ENCODE data around the gene ACTC1. TPM values are rescaled to one million over a fixed set of nuclear protein-coding genes. Genes with fewer than 3 reads are reported as not detected.

The ACTC1 gene
- total and polyA plus RNA-seq, 2 donors: 9.6 to 13.3 TPM

DNA sequence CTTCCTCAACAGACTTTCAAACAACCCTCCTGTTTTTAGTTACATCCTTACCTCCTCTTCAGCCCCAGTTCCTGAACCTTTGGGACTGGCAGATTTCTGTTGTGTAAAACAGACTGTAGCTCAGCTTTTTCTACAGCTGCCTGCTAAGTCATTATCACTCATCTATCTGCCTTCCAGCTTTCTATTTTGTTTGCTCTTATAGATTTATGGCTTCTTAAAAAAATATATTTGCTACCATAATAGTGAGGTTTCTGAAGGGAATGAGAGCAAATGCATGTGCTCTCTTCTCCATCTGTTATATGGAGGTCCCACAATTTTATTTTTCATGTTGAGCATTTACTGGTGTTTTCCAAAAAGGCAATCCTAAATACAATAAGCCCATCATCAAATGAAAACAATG is 22.3 kb downstream of the ACTC1 start:
- Histone ChIP-seq H3K27ac (ENCODE audit: low read depth in 1 of 2, low read length in 1 of 2) (no peak overlapping the region), H3K4me1 (ENCODE audit: control insufficient read depth in 2 of 2, insufficient read depth in 2 of 2, low read length in 2 of 2) (no peaks in the 10 kb centered on the region), H3K4me3 (ENCODE audit: low read length in 2 of 2) (no peak overlapping the region), H3K27me3 (ENCODE audit: control insufficient read depth in 2 of 2, insufficient read depth in 1 of 2, low read length in 1 of 2) (no peaks in the 10 kb centered on the region), H3K9me3 (ENCODE audit: control insufficient read depth in 2 of 2, insufficient read depth in 1 of 2, low read length in 1 of 2) (no peaks in the 10 kb centered on the region), H3K36me3 (ENCODE audit: control insufficient read depth in 2 of 2, insufficient read depth in 2 of 2, low read length in 1 of 2) (no peaks in the 10 kb centered on the region)
- DNase-seq (ENCODE audit: low read depth in 6 of 9, low spot score in 9 of 9): no peak

DNA sequence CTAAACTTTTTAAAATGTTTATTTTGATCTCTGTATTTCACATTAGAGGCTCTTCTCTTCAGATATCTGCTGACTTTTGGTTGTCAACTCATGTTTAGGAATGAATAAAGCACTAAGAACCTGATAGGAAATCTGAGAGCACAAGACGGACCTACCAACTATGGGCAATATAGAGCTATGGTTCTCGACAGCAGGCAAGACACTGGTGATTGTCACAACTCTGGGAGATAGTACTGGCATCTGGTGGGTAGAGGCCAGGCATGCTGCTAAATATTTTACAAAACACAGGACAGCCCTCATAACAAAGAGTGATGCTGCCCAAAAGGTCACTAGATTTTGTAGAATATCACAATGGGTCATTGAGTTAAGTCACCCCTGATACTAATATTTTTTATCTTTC is 23.0 kb downstream of the ACTC1 start:
- 96% methylated on average over 2 of the region's 2 CpGs for WGBS
- Histone ChIP-seq H3K4me1 (ENCODE audit: control insufficient read depth in 2 of 2, insufficient read depth in 2 of 2, low read length in 2 of 2) (no peaks in the 10 kb centered on the region), H3K4me3 (ENCODE audit: low read length in 2 of 2) (no peak overlapping the region), H3K27me3 (ENCODE audit: control insufficient read depth in 2 of 2, insufficient read depth in 1 of 2, low read length in 1 of 2) (no peaks in the 10 kb centered on the region), H3K36me3 (ENCODE audit: control insufficient read depth in 2 of 2, insufficient read depth in 2 of 2, low read length in 1 of 2) (no peaks in the 10 kb centered on the region), H3K27ac (ENCODE audit: low read depth in 1 of 2, low read length in 1 of 2) (no peak overlapping the region), H3K9me3 (ENCODE audit: control insufficient read depth in 2 of 2, insufficient read depth in 1 of 2, low read length in 1 of 2) (no peaks in the 10 kb centered on the region)
- DNase-seq (ENCODE audit: low read depth in 6 of 9, low spot score in 9 of 9): no peak

DNA sequence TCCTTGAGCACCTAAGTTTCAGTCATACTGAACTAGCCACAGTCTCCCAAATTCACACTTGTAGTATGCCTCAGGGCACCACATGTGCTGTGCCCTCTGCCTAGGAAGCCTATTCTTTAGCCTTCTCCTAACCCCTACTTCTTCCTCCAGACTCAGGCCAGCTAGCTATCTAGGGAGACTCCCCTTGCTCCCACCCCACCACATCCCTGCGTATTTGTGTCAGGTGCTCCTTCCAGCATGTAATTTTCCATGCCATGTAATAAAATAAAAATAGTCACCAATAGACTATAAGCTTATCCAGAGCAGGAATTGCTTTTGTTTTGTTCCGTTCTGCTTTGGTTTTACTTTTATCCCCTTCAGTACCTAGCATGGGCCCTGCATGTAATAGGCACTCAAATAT is 25.6 kb downstream of the ACTC1 start:
- Histone ChIP-seq H3K9me3 (ENCODE audit: control insufficient read depth in 2 of 2, insufficient read depth in 1 of 2, low read length in 1 of 2) (no peaks in the 10 kb centered on the region), H3K4me3 (ENCODE audit: low read length in 2 of 2) (no peak overlapping the region), H3K36me3 (ENCODE audit: control insufficient read depth in 2 of 2, insufficient read depth in 2 of 2, low read length in 1 of 2) (no peaks in the 10 kb centered on the region), H3K4me1 (ENCODE audit: control insufficient read depth in 2 of 2, insufficient read depth in 2 of 2, low read length in 2 of 2) (no peaks in the 10 kb centered on the region), H3K27me3 (ENCODE audit: control insufficient read depth in 2 of 2, insufficient read depth in 1 of 2, low read length in 1 of 2) (no peaks in the 10 kb centered on the region), H3K27ac (ENCODE audit: low read depth in 1 of 2, low read length in 1 of 2) (no peak overlapping the region)
- DNase-seq (ENCODE audit: low read depth in 6 of 9, low spot score in 9 of 9): no peak
- 96% methylated on average over 2 of the region's 2 CpGs for WGBS

DNA sequence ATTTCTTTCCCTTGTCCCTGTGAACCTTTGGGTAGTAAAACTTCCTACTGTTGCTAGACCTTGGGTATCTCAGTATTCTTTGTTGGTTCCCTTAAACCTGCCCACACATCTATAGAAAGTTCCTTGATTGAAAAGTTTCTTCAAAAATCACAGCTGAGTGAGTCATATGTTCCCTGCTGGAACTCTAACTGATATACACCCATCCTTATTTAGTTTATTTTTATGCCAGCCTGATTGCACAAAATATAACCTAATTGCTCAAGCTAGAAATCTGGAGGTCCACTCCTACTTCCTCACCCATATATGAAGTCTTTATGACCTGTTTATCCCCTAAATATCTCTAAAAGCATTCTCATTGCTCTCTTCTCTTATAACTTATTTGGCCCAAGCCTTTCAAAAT is 26.8 kb downstream of the ACTC1 start:
- no peak overlapping the region for H3K27ac ChIP-seq (ENCODE audit: low read depth in 1 of 2, low read length in 1 of 2)
- no peaks in the 10 kb centered on the region for H3K4me1 ChIP-seq (ENCODE audit: control insufficient read depth in 2 of 2, insufficient read depth in 2 of 2, low read length in 2 of 2)
- no peaks in the 10 kb centered on the region for H3K9me3 ChIP-seq (ENCODE audit: control insufficient read depth in 2 of 2, insufficient read depth in 1 of 2, low read length in 1 of 2)
- no peaks in the 10 kb centered on the region for H3K36me3 ChIP-seq (ENCODE audit: control insufficient read depth in 2 of 2, insufficient read depth in 2 of 2, low read length in 1 of 2)
- H3K27me3 ChIP-seq (ENCODE audit: control insufficient read depth in 2 of 2, insufficient read depth in 1 of 2, low read length in 1 of 2): no peaks in the 10 kb centered on the region
- no peak overlapping the region for H3K4me3 ChIP-seq (ENCODE audit: low read length in 2 of 2)
- DNase-seq (ENCODE audit: low read depth in 6 of 9, low spot score in 9 of 9): no peak

DNA sequence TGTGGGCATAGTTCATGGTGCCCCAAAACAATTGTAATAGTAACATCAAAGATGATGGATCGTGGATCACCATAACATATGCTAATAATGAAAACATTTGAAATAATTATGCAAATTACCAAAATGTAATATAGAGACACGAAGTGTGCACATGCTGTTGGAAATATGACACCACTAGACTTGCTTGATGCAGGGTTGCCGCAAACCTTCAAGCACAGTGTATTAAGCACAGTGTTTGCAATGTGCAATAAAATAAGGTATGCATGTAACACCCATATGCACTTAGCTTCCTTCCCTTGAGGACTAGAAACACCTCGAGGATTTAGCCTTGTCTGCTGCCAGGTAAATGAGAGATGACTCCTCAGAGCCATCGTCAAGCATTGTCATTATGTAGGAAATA is 29.6 kb downstream of the ACTC1 start:
- 90% methylated on average over 5 of the region's 5 CpGs for WGBS
- Histone ChIP-seq H3K4me1 (ENCODE audit: control insufficient read depth in 2 of 2, insufficient read depth in 2 of 2, low read length in 2 of 2) (no peaks in the 10 kb centered on the region), H3K27me3 (ENCODE audit: control insufficient read depth in 2 of 2, insufficient read depth in 1 of 2, low read length in 1 of 2) (no peaks in the 10 kb centered on the region), H3K27ac (ENCODE audit: low read depth in 1 of 2, low read length in 1 of 2) (no peak overlapping the region), H3K36me3 (ENCODE audit: control insufficient read depth in 2 of 2, insufficient read depth in 2 of 2, low read length in 1 of 2) (no peaks in the 10 kb centered on the region), H3K9me3 (ENCODE audit: control insufficient read depth in 2 of 2, insufficient read depth in 1 of 2, low read length in 1 of 2) (no peaks in the 10 kb centered on the region), H3K4me3 (ENCODE audit: low read length in 2 of 2) (no peak overlapping the region)
- DNase-seq (ENCODE audit: low read depth in 6 of 9, low spot score in 9 of 9): no peak

DNA sequence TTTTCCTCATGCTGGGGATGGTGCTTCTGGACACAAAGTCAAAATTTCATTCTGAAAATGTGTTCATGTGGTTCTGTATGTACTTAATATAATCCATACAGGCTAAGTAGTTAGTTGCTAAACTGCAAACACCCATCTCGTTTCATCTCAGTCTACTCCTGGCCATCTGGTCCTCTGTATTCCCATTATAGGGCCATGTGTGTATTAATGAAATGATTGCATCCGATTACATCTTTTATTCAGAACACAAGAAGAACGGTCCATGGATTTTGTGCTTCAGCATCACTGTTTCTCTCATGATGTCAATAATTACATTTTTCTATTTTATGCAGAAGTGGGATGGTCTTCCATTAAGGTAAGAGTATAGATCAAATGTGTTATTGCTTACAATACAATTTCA is 34.4 kb downstream of the ACTC1 start:
- WGBS: 63% methylated on average over 3 of the region's 3 CpGs
- H3K4me3 ChIP-seq (ENCODE audit: low read length in 2 of 2): no peak overlapping the region
- H3K27ac ChIP-seq (ENCODE audit: low read depth in 1 of 2, low read length in 1 of 2): no peak overlapping the region
- DNase-seq (ENCODE audit: low read depth in 6 of 9, low spot score in 9 of 9): no peak
- no peaks in the 10 kb centered on the region for H3K4me1 ChIP-seq (ENCODE audit: control insufficient read depth in 2 of 2, insufficient read depth in 2 of 2, low read length in 2 of 2)
- H3K36me3 ChIP-seq (ENCODE audit: control insufficient read depth in 2 of 2, insufficient read depth in 2 of 2, low read length in 1 of 2): no peaks in the 10 kb centered on the region
- peaks cover 7 to 12% of the 10 kb centered on the region in 2 donors for H3K27me3 ChIP-seq (ENCODE audit: control insufficient read depth in 2 of 2, insufficient read depth in 1 of 2, low read length in 1 of 2)
- H3K9me3 ChIP-seq (ENCODE audit: control insufficient read depth in 2 of 2, insufficient read depth in 1 of 2, low read length in 1 of 2): no peaks in the 10 kb centered on the region

DNA sequence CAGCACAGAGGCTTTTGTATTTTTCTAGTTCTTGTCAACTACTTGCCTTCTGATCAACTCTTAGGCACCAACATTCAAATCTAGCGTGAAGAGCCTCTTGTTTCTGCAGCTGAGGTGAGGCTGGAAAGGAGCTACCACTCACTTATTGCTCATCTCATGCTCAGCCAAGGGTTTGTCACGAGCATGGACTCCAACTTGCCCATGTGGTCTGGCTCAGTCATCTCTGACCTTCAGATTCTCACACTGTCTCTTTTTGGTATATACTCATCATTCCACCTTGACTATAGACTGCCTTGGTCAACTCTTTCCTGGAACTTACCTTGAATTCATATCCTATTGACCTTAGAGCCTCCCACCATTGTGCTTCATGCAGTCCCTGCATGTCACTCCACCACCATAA is 35.4 kb downstream of the ACTC1 start:
- no peak for DNase-seq (ENCODE audit: low read depth in 6 of 9, low spot score in 9 of 9)
- no peaks in the 10 kb centered on the region for H3K4me1 ChIP-seq (ENCODE audit: control insufficient read depth in 2 of 2, insufficient read depth in 2 of 2, low read length in 2 of 2)
- no peak overlapping the region for H3K4me3 ChIP-seq (ENCODE audit: low read length in 2 of 2)
- H3K36me3 ChIP-seq (ENCODE audit: control insufficient read depth in 2 of 2, insufficient read depth in 2 of 2, low read length in 1 of 2): no peaks in the 10 kb centered on the region
- 64% methylated on average over 2 of the region's 2 CpGs for WGBS
- peaks cover 16 to 21% of the 10 kb centered on the region in 2 donors for H3K27me3 ChIP-seq (ENCODE audit: control insufficient read depth in 2 of 2, insufficient read depth in 1 of 2, low read length in 1 of 2)
- no peak overlapping the region for H3K27ac ChIP-seq (ENCODE audit: low read depth in 1 of 2, low read length in 1 of 2)
- no peaks in the 10 kb centered on the region for H3K9me3 ChIP-seq (ENCODE audit: control insufficient read depth in 2 of 2, insufficient read depth in 1 of 2, low read length in 1 of 2)

DNA sequence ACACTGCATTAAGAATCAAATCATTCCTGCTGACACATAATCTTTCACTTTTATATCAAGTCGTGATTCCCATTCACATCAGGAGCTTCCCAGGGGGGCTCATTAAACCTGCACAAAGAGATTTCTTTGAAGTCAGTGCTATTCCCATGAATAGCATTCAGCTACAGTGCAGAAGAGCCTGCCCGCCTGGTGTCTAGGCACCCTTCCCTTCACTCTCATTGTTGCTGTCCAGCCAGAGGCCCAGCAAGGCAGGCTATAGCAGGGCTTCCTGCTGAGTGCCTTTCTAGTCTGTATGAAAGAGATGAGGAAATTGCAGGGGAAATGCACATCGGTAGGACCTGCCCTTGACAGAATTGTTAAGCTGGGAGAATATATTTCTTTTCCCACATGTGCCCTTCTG is 36.0 kb downstream of the ACTC1 start:
- no peaks in the 10 kb centered on the region for H3K4me1 ChIP-seq (ENCODE audit: control insufficient read depth in 2 of 2, insufficient read depth in 2 of 2, low read length in 2 of 2)
- 49% methylated on average over 3 of the region's 3 CpGs for WGBS
- DNase-seq (ENCODE audit: low read depth in 6 of 9, low spot score in 9 of 9): no peak
- no peaks in the 10 kb centered on the region for H3K9me3 ChIP-seq (ENCODE audit: control insufficient read depth in 2 of 2, insufficient read depth in 1 of 2, low read length in 1 of 2)
- no peak overlapping the region for H3K4me3 ChIP-seq (ENCODE audit: low read length in 2 of 2)
- H3K27ac ChIP-seq (ENCODE audit: low read depth in 1 of 2, low read length in 1 of 2): no peak overlapping the region
- peaks cover 22 to 28% of the 10 kb centered on the region in 2 donors for H3K27me3 ChIP-seq (ENCODE audit: control insufficient read depth in 2 of 2, insufficient read depth in 1 of 2, low read length in 1 of 2)
- H3K36me3 ChIP-seq (ENCODE audit: control insufficient read depth in 2 of 2, insufficient read depth in 2 of 2, low read length in 1 of 2): no peaks in the 10 kb centered on the region

DNA sequence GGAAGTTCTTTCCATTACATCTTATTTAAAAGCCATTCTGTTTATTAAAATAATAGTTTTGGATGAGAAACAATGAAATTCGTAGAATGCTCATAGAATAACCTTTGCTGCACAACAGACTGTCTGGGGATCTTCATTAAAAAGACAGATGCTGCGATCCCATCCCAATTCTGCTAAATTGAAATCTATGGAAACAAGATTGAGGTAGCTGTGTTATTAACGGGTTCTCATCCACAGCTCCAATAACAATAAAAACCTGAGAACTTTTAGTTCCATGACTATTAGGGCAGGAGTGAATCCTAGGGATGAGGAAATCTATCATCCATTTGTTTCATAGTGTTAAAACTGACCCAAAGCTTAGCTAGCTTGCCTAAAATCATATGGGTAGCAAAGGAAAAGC is 38.1 kb downstream of the ACTC1 start:
- Histone ChIP-seq H3K4me3 (ENCODE audit: low read length in 2 of 2) (no peak overlapping the region), H3K36me3 (ENCODE audit: control insufficient read depth in 2 of 2, insufficient read depth in 2 of 2, low read length in 1 of 2) (no peaks in the 10 kb centered on the region), H3K27me3 (ENCODE audit: control insufficient read depth in 2 of 2, insufficient read depth in 1 of 2, low read length in 1 of 2) (peaks cover 36 to 48% of the 10 kb centered on the region in 2 donors), H3K9me3 (ENCODE audit: control insufficient read depth in 2 of 2, insufficient read depth in 1 of 2, low read length in 1 of 2) (no peaks in the 10 kb centered on the region), H3K27ac (ENCODE audit: low read depth in 1 of 2, low read length in 1 of 2) (no peak overlapping the region), H3K4me1 (ENCODE audit: control insufficient read depth in 2 of 2, insufficient read depth in 2 of 2, low read length in 2 of 2) (no peaks in the 10 kb centered on the region)
- WGBS: 90% methylated on average over 3 of the region's 3 CpGs
- DNase-seq (ENCODE audit: low read depth in 6 of 9, low spot score in 9 of 9): no peak

DNA sequence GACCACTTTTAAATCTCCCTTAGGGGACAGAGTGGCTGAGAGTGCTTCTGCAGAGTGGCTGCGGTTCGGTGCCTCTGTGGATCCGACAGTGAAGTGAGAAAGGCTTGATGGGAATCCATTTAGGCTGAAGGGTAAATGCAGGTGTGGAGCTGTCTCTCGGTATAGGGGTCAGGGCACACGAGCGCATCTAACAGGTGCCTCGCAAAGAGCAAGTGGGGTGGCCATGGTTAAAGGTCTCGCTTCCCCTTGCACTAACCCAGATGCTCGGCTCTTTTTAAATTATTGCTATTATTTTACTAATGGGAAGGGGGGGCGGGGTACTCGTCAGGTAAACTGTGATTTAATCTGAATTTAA is 40.0 kb downstream of the ACTC1 start:
- Histone ChIP-seq H3K27ac (ENCODE audit: low read depth in 1 of 2, low read length in 1 of 2) (no peak overlapping the region), H3K9me3 (ENCODE audit: control insufficient read depth in 2 of 2, insufficient read depth in 1 of 2, low read length in 1 of 2) (no peaks in the 10 kb centered on the region), H3K4me3 (ENCODE audit: low read length in 2 of 2) (no peak overlapping the region), H3K27me3 (ENCODE audit: control insufficient read depth in 2 of 2, insufficient read depth in 1 of 2, low read length in 1 of 2) (peaks cover 36 to 51% of the 10 kb centered on the region in 2 donors), H3K4me1 (ENCODE audit: control insufficient read depth in 2 of 2, insufficient read depth in 2 of 2, low read length in 2 of 2) (no peaks in the 10 kb centered on the region), H3K36me3 (ENCODE audit: control insufficient read depth in 2 of 2, insufficient read depth in 2 of 2, low read length in 1 of 2) (no peaks in the 10 kb centered on the region)
- 10% methylated on average over 11 of the region's 11 CpGs for WGBS
- no peak for DNase-seq (ENCODE audit: low read depth in 6 of 9, low spot score in 9 of 9)
